GM10266 (cell line): Measurements from ENCODE around the gene OR2AG2.

Experiments used
- DNase-seq: peaks from one replicate; pipeline ENCODE4 v3.0.0; 2012; ENCODE audit errors: extremely low spot score
- TF ChIP-seq, protein P1 (sequence below): IDR thresholded peaks from 2 replicates; pipeline ENCODE4 v1.5.1; 2012; ENCODE audit warnings: mild to moderate bottlenecking, low read depth; ENCODE audit not compliant: control insufficient read depth, insufficient read depth; ENCODE audit errors: missing control alignments

Gene OR2AG2

DNA sequence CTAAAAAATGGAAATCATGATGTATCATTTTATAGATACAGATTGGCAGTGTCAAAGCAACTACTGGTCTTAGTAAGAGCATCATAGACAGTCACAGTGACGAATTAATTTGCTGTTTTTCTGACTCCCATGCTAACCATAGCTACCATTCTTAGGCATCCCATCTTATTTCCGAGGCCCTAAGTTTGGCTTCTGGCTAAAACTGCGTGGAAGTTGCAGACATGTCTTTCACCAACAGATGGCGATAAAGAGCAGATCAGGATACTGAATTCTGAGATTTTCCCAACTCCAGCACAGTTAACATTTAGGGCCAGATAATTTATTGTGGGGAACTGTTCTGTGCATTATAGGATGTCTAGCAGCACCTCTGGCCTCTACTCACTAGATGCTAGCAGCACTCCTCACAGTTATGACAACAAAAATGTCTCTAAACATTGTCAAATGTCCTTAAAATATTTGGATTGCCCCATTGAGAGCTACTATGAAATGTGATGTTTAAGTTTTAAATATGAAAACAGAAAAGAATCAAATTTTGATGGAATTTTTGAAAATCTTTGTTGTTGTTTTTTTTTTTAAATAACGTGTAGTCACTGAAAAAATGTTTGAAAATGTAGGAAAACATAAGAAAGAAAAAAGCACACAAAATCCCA lies 16.3 kb downstream of the OR2AG2 start:
- TF ChIP-seq, protein P1, sequence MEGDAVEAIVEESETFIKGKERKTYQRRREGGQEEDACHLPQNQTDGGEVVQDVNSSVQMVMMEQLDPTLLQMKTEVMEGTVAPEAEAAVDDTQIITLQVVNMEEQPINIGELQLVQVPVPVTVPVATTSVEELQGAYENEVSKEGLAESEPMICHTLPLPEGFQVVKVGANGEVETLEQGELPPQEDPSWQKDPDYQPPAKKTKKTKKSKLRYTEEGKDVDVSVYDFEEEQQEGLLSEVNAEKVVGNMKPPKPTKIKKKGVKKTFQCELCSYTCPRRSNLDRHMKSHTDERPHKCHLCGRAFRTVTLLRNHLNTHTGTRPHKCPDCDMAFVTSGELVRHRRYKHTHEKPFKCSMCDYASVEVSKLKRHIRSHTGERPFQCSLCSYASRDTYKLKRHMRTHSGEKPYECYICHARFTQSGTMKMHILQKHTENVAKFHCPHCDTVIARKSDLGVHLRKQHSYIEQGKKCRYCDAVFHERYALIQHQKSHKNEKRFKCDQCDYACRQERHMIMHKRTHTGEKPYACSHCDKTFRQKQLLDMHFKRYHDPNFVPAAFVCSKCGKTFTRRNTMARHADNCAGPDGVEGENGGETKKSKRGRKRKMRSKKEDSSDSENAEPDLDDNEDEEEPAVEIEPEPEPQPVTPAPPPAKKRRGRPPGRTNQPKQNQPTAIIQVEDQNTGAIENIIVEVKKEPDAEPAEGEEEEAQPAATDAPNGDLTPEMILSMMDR, result peak; percentile 85

GRCh38 chr11:6747097-6747668 lies 24.6 kb downstream of the OR2AG2 start:
- no peak for DNase-seq
- TF ChIP-seq, protein P1, result no peak

More for the DNA sequence above, 16.3 kb downstream of the OR2AG2 start:
- peak; percentile 32 for DNase-seq

GRCh38 chr11:6746626-6747025 lies 25.1 kb downstream of the OR2AG2 start:
- DNase-seq, result no peak

GRCh38 chr11:6746086-6746618 lies 25.6 kb downstream of the OR2AG2 start:
- peak; percentile 35 for DNase-seq
- TF ChIP-seq, protein P1, result no peak

More at GRCh38 chr11:6746626-6747025, 25.1 kb downstream of the OR2AG2 start:
- TF ChIP-seq, protein P1, result no peak

DNA sequence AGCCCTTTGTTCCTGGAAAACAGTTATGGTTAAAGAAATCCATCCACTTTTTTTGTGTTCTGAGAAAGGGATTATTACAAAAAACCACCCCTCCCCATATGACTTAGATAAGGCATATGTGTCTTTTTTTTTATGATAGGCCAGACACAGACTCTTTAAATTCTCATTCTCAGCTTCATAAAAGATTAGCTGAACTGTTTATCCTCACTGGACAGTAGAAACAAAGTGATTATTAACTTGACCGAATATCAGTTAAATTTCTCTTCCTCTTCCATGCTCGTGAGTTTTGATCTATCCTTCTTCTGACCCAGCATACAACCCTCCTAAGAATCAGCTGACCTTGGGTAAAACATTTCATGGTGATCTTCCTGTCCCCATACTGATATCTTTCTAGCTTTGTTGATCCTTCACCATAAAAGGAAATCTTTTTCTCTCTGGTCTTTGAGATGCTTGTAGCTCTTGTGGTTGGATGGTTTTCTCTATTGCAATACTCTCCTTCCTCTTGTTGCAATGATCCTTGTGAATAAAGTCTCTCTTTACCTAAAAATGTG lies 26.2 kb downstream of the OR2AG2 start:
- TF ChIP-seq, protein P1, result no peak
- DNase-seq, result peak; percentile 23

DNA sequence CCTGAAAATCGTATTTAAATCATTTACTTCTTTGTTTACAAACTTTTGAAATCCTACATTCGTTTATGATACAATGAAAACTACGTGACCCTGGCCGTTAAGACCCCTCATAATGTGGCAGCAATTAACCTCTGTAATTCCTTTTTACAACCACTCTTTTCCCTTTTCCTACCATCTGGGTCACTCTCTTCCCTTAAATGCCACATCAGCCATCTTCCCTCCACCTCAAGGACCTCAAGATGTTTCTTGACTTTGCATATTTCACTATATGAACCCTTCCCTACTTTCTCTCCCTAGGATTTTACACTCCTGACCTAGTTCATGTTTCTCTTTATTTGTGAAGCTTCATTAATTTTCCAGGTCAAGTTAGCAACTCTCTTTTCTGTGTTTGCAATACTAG lies 26.8 kb downstream of the OR2AG2 start:
- TF ChIP-seq, protein P1, result no peak
- DNase-seq, result no peak

- DNase-seq, result no peak
- TF ChIP-seq, protein P1, result no peak
Observed at GRCh38 chr11:6742260-6742659, 29.5 kb downstream of the OR2AG2 start.
